Lower lobe of right lung (tissue), 2 donors: ENCODE measurements around the gene SNX14. TPM values are rescaled to one million over a fixed set of nuclear protein-coding genes. Genes with fewer than 3 reads are reported as not detected.
A peak's percentile ranks its signal among the peaks of the same experiment; 100 is the strongest.

ENCODE experiments used
- ATAC-seq, 2 donors: fragments of 200-7000 bp; cut with Tn5 transposase; one replicate each; pipeline ENCODE4 v1.9.1; 2020 to 2022; ENCODE audit warnings: mild to moderate bottlenecking in 2 of 2, moderate library complexity in 2 of 2
- DNase-seq: peaks from one replicate; pipeline ENCODE4 v3.0.0-alpha.2; 2020
- H3K27ac ChIP-seq: fragments of 200-600 bp; one replicate; pipeline ENCODE4 v1.8.0; 2022
- H3K27me3 ChIP-seq: fragments of 200-600 bp; one replicate; pipeline ENCODE4 v1.8.0; 2022; ENCODE audit warnings: low read depth
- H3K36me3 ChIP-seq: fragments of 200-600 bp; one replicate; pipeline ENCODE4 v1.8.0; 2022; ENCODE audit warnings: mild to moderate bottlenecking
- H3K4me1 ChIP-seq: fragments of 200-600 bp; one replicate; pipeline ENCODE4 v1.8.0; 2022
- H3K4me3 ChIP-seq: fragments of 200-600 bp; one replicate; pipeline ENCODE4 v1.8.0; 2022; ENCODE audit warnings: mild to moderate bottlenecking
- H3K9me3 ChIP-seq: fragments of 200-600 bp; one replicate; pipeline ENCODE4 v1.8.0; 2022
- CTCF ChIP-seq: fragments of 200-600 bp; IDR thresholded peaks from one replicate; pipeline ENCODE4 v1.8.0; 2022; ENCODE audit warnings: antibody characterized with exemption, mild to moderate bottlenecking
- intact Hi-C: fragments of 100-400 bp; cut with DNase I; formaldehyde crosslinking; loops from one replicate; pipeline ENCODE4 v1.11.0; 2022
- total RNA-seq: library from RNA; stranded (reverse); fragmentation: NEBNext Ultra II Directional; extraction: Animal tissue kit (Norgen Biotek cat#: 25700); gene quantifications from one replicate; pipeline ENCODE4 v1.2.1, GENCODE V29; 2021
- donor health status: DM: no; HTN: yes; CAD: no; lungs with severe emphysema.

The SNX14 gene
- total RNA-seq, 1 donor from 2014 or later: 86.7 TPM

GRCh38 chr6:85464722-85465150 lies 128.9 kb downstream of the SNX14 start:
- no peaks in the 10 kb centered on the region for H3K9me3 ChIP-seq
- intact Hi-C loops: no loop called here
- DNase-seq (no peak), ATAC-seq (peak in 1 of 2 donors; percentile 23)
- H3K27ac ChIP-seq: no peak overlapping the region
- H3K4me1 ChIP-seq: peaks cover 32% of the 10 kb centered on the region
- no peak for TF ChIP-seq CTCF
- H3K27me3 ChIP-seq: no peaks in the 10 kb centered on the region
- no peaks in the 10 kb centered on the region for H3K36me3 ChIP-seq
- no peak overlapping the region for H3K4me3 ChIP-seq

- Histone ChIP-seq H3K36me3 (no peaks in the 10 kb centered on the region), H3K9me3 (no peaks in the 10 kb centered on the region), H3K27ac (no peak overlapping the region), H3K27me3 (no peaks in the 10 kb centered on the region), H3K4me3 (no peak overlapping the region), H3K4me1 (peaks cover 32% of the 10 kb centered on the region)
- no peak for TF ChIP-seq CTCF
- peak in 1 of 2 donors; percentile 50 for ATAC-seq
- DNase-seq: no peak
- intact Hi-C loops: no loop called here
These were observed 129.4 kb downstream of the SNX14 start for GRCh38 chr6:85464260-85464644.

- intact Hi-C loops: no loop called here
These were observed 129.9 kb downstream of the SNX14 start for GRCh38 chr6:85463621-85464259.

GRCh38 chr6:85462673-85463072 lies 131.0 kb downstream of the SNX14 start:
- intact Hi-C loops: no loop called here

More at GRCh38 chr6:85463621-85464259, 129.9 kb downstream of the SNX14 start:
- H3K36me3 ChIP-seq: no peaks in the 10 kb centered on the region
- H3K27ac ChIP-seq: no peak overlapping the region
- no peak for TF ChIP-seq CTCF
- no peaks in the 10 kb centered on the region for H3K27me3 ChIP-seq
- no peaks in the 10 kb centered on the region for H3K9me3 ChIP-seq
- DNase-seq (no peak), ATAC-seq (no peak)
- no peak overlapping the region for H3K4me3 ChIP-seq
- H3K4me1 ChIP-seq: peaks cover 32% of the 10 kb centered on the region

GRCh38 chr6:85461798-85462170 lies 131.9 kb downstream of the SNX14 start:
- ATAC-seq (peak in 1 of 2 donors; percentile 21), DNase-seq (no peak)
- no peaks in the 10 kb centered on the region for H3K9me3 ChIP-seq
- H3K27ac ChIP-seq: peak overlapping the region; percentile 36
- H3K4me1 ChIP-seq: peaks cover 39% of the 10 kb centered on the region
- no peaks in the 10 kb centered on the region for H3K36me3 ChIP-seq
- TF ChIP-seq CTCF: no peak
- no peaks in the 10 kb centered on the region for H3K27me3 ChIP-seq
- intact Hi-C loops: no loop called here
- H3K4me3 ChIP-seq: no peak overlapping the region

More at GRCh38 chr6:85462673-85463072, 131.0 kb downstream of the SNX14 start:
- no peak for TF ChIP-seq CTCF
- no peak for ATAC-seq
- no peaks in the 10 kb centered on the region for H3K36me3 ChIP-seq
- H3K27ac ChIP-seq: no peak overlapping the region
- H3K4me1 ChIP-seq: peaks cover 38% of the 10 kb centered on the region
- no peaks in the 10 kb centered on the region for H3K9me3 ChIP-seq
- H3K27me3 ChIP-seq: no peaks in the 10 kb centered on the region
- no peak for DNase-seq
- no peak overlapping the region for H3K4me3 ChIP-seq
